WERI-Rb-1 (cell line): ENCODE data around the gene TMEM80.

Experiments used
- DNase-seq: peaks from one replicate; pipeline ENCODE4 v3.0.0-alpha.2; 2020
- H3K27ac ChIP-seq: fragments of 250-450 bp; sonication (Bioruptor Pico); 2 replicates; pipeline ENCODE4 v1.5.1; 2020; ENCODE audit warnings: mild to moderate bottlenecking, moderate library complexity
- H3K27me3 ChIP-seq: fragments of 250-450 bp; sonication (Bioruptor Pico); 2 replicates; pipeline ENCODE4 v1.5.1; 2021; ENCODE audit warnings: mild to moderate bottlenecking, low read depth, moderate library complexity; ENCODE audit not compliant: insufficient read depth, severe bottlenecking
- H3K36me3 ChIP-seq: fragments of 250-450 bp; sonication (Bioruptor Pico); 2 replicates; pipeline ENCODE4 v1.5.1; 2020; ENCODE audit warnings: mild to moderate bottlenecking, moderate library complexity
- H3K4me3 ChIP-seq: 2 replicates; pipeline ENCODE4 v1.5.1; 2011; ENCODE audit warnings: low read depth, mild to moderate bottlenecking, control low read depth, low read length
- H3K9me3 ChIP-seq: fragments of 250-450 bp; sonication (Bioruptor Pico); 2 replicates; pipeline ENCODE4 v1.5.1; 2021; ENCODE audit warnings: mild to moderate bottlenecking, moderate library complexity; ENCODE audit not compliant: severe bottlenecking
- CTCF ChIP-seq: IDR thresholded peaks from 2 replicates; pipeline ENCODE4 v1.5.1; 2011; ENCODE audit warnings: low read depth, mild to moderate bottlenecking, control low read depth, inconsistent platforms, low read length

TMEM80 gene

GRCh38 chr11:749731-750130 lies 54.1 kb downstream of the TMEM80 start:
- no peak for DNase-seq
- TF ChIP-seq CTCF = no peak
- H3K4me3 ChIP-seq = no peak overlapping the region
- no peak overlapping the region for H3K27ac ChIP-seq
- H3K36me3 ChIP-seq = peaks cover 7% of the 10 kb centered on the region
- no peaks in the 10 kb centered on the region for H3K9me3 ChIP-seq
- H3K27me3 ChIP-seq = no peaks in the 10 kb centered on the region
